ENCODE data around the gene POLR3B. TPM values are rescaled to one million over a fixed set of nuclear protein-coding genes. Genes with fewer than 3 reads are reported as not detected.

POLR3B gene
- total RNA-seq, 1 donor = 16.8 TPM

DNA sequence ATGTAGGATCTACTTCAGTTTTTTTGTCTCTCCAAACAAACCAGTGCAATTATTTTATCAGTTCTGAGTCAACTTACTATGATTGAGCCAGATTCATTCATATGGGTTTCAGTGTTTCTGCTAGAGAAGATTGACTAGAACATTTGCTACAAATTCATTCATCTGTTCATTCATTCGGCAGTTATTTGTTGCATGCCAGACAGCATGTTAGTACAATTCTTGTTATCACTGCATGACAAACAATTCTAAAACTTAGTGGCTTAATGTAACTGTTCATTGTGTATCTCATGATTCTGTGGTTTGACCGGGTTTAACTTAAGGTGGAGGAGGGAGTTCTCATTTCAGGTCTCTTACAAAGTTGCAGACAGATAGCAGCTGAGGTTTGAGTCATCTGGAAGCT lies 52.3 kb downstream of the POLR3B start:
- DNase-seq (ENCODE audit: low read depth) = no peak
- TF ChIP-seq, protein P1, sequence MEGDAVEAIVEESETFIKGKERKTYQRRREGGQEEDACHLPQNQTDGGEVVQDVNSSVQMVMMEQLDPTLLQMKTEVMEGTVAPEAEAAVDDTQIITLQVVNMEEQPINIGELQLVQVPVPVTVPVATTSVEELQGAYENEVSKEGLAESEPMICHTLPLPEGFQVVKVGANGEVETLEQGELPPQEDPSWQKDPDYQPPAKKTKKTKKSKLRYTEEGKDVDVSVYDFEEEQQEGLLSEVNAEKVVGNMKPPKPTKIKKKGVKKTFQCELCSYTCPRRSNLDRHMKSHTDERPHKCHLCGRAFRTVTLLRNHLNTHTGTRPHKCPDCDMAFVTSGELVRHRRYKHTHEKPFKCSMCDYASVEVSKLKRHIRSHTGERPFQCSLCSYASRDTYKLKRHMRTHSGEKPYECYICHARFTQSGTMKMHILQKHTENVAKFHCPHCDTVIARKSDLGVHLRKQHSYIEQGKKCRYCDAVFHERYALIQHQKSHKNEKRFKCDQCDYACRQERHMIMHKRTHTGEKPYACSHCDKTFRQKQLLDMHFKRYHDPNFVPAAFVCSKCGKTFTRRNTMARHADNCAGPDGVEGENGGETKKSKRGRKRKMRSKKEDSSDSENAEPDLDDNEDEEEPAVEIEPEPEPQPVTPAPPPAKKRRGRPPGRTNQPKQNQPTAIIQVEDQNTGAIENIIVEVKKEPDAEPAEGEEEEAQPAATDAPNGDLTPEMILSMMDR (IDR thresholded peaks at IDR 0.05; ENCODE audit: insufficient read depth, low read depth, low read length) = no peak
- no peak overlapping the region for H3K4me3 ChIP-seq (ENCODE audit: low read depth, low read length)

DNA sequence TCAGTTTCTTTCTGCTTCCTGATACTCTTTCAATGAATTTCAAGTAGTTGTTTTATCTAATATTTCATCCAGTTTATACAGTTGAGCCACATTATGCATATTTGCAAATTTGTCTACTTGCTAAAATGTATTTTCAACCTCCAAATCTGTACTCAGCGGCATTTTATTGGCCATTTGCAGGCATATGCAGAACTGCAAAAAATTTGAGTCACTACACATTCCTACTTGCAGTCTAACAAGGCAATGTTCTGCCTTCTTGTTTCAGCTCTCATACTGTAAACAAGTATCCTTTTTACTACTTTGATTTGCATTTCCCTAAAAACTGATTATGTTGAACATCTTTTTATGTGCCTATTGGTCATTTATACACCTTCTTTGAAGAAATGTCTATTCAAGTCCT lies 55.0 kb downstream of the POLR3B start:
- no peak overlapping the region for H3K4me3 ChIP-seq (ENCODE audit: low read depth, low read length)
- TF ChIP-seq, protein P1 (IDR thresholded peaks at IDR 0.05; ENCODE audit: insufficient read depth, low read depth, low read length) = no peak
- no peak for DNase-seq (ENCODE audit: low read depth)

DNA sequence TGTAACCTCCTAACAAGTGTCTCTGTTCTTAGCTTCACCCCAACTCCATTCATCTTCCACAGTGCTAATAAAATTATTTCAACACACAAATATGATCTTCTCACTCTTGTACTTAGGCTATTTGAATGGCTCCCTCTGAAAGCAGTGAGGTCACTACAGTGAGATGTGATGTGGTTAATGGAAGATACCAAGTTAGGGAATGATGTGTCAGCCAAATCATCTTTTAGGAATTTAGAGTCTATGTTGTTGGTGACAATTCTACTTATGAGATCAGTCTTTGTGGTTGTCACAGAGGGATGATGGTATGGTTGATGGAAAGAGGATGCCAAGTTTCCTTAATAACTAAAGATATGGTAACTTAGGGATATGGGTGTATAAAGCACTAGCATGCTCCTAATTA lies 57.6 kb downstream of the POLR3B start:
- TF ChIP-seq, protein P1 (IDR thresholded peaks at IDR 0.05; ENCODE audit: insufficient read depth, low read depth, low read length) = no peak
- DNase-seq (ENCODE audit: low read depth) = peak; percentile 40

DNA sequence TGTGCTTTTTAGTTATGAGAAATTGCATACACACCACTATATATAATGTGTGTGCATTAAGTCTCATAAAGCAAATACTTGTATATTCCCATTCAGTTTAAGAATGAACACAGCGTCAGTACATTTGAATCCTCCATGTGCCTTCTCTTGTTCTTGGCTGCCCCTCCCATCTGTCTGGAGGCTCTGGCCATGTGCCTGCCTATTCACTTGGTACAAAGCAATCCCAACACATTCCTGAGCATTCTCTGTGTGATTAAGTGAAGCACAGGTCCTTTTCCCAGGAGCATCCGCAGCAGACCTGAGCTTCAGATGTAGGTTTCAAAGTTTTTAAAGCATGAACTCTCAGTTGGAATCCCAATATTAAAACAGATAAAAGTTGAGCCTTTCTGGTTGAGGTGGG lies 58.7 kb downstream of the POLR3B start:
- no peak for DNase-seq (ENCODE audit: low read depth)
- no peak overlapping the region for H3K4me3 ChIP-seq (ENCODE audit: low read depth, low read length)
- TF ChIP-seq, protein P1 (IDR thresholded peaks at IDR 0.05; ENCODE audit: insufficient read depth, low read depth, low read length) = no peak

More for the DNA sequence above, 57.6 kb downstream of the POLR3B start:
- H3K4me3 ChIP-seq (ENCODE audit: low read depth, low read length) = no peak overlapping the region

DNA sequence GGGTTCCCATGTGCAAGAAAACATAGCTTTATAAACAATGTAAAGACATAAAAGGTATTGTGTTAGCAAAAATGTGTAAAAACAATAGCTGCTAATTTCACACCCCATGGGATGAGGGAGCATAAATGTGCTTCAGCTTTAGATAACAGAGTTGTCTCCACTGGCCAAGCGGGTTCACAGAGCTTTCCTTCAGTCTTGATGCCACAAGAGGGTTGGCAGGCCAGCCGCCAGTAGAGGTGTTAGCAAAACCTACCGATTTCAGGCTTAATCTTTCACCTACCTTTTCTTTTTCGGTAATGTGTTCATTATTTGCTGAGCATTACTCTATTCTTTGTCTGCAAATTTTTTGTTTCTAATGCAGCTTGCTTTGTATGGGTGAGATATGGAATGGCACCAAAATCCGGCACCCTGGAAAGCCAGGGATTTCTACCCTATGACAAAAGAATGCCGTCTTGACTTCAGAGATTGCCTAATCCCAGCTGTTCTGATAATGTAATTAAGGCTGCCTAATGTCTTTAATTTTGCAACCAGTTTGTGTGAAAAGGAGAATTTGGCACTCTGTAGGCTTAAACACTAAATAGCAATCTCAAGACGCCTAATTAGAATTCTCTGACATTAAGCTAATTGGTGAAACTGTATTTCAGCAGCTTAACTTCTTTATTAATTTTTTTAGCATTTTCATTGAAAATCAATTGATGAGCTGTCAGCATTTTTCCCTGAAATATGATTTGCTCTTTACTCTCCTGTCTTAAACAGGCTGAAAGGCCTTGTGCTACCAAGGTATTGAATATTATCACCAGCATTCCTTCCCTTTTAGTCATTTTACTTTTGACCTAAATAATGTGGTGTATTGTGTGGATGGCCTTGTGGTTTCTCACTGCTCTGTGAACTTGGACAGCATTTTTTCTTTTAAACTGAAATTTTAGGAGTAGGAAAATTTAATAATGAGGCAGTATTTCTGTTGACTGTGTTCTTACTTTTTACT lies 60.7 kb downstream of the POLR3B start:
- peak; percentile 60 for DNase-seq (ENCODE audit: low read depth)
- TF ChIP-seq, protein P1 (IDR thresholded peaks at IDR 0.05; ENCODE audit: insufficient read depth, low read depth, low read length) = no peak
- H3K4me3 ChIP-seq (ENCODE audit: low read depth, low read length) = no peak overlapping the region

DNA sequence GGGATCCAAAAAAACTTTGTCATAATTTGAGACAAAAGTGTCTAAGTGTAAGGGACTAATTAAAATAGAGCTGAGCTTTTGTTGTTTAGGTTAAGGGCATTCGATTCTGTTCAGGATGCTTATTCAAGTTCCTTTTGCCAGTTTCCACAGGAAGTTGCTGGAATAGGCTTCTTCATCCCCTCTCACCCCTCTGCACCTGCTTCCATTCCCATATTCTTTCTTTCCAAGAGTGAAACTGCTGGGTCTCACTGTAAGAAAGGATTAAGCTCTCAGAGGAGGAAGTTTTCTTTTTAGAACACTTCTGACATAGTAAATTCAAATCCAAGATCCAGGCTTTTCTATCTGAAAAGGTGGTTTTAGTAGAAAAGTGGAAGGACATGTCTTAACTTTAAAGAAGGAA lies 61.4 kb downstream of the POLR3B start:
- TF ChIP-seq, protein P1 (IDR thresholded peaks at IDR 0.05; ENCODE audit: insufficient read depth, low read depth, low read length) = no peak
- DNase-seq (ENCODE audit: low read depth) = no peak
- H3K4me3 ChIP-seq (ENCODE audit: low read depth, low read length) = no peak overlapping the region
